Keratinocyte (primary cell): ENCODE measurements around the gene NRG2. TPM values are rescaled to one million over a fixed set of nuclear protein-coding genes. Genes with fewer than 3 reads are reported as not detected.
A peak's percentile ranks its signal among the peaks of the same experiment; 100 is the strongest.

Experiments used
- DNase-seq: peaks from one replicate; pipeline ENCODE4 v3.0.0-alpha.2; 2011; ENCODE audit warnings: low read depth, missing footprints, low spot score
- FAIRE-seq: peaks from 2 replicates; lab custom pipeline; 2011; peaks lifted over from hg19 to GRCh38; lab: Jason Lieb, UNC
- H2AFZ ChIP-seq: 2 replicates; pipeline ENCODE4 v1.6.0; 2012; ENCODE audit warnings: low read length, control low read depth, inconsistent platforms; ENCODE audit not compliant: control insufficient read depth
- H3K27ac ChIP-seq: 2 replicates; pipeline ENCODE4 v1.5.1; 2011; ENCODE audit warnings: low read length; ENCODE audit not compliant: control insufficient read depth, insufficient read depth
- H3K27me3 ChIP-seq: 3 replicates; pipeline ENCODE4 v1.6.0; 2011; ENCODE audit warnings: low read length; ENCODE audit not compliant: control insufficient read depth, insufficient read depth; ENCODE audit errors: extremely low read depth
- H3K36me3 ChIP-seq, 2 experiments: 2 replicates in 1 of 2; 3 replicates in 1 of 2; pipeline ENCODE4 v1.5.1; 2011; ENCODE audit warnings: low read length in 2 of 2, mild to moderate bottlenecking in 1 of 2; ENCODE audit not compliant: control insufficient read depth in 2 of 2, insufficient read depth in 2 of 2; ENCODE audit errors: extremely low read depth in 1 of 2
- H3K4me1 ChIP-seq: 3 replicates; pipeline ENCODE4 v1.5.1; 2011; ENCODE audit warnings: low read length; ENCODE audit not compliant: control insufficient read depth, insufficient read depth; ENCODE audit errors: extremely low read depth
- H3K4me2 ChIP-seq: 3 replicates; pipeline ENCODE4 v1.6.0; 2011; ENCODE audit warnings: low read depth, low read length; ENCODE audit not compliant: control insufficient read depth, insufficient read depth; ENCODE audit errors: extremely low read depth
- H3K4me3 ChIP-seq, 3 experiments: fragments of 200-600 bp in 1 of 3; sonication (generic) in 1 of 3; 2 replicates in 2 of 3; 3 replicates in 1 of 3; pipeline ENCODE4 v1.5.1; 2011 to 2016; ENCODE audit warnings: low read length in 3 of 3, mild to moderate bottlenecking in 3 of 3, control low read depth in 2 of 3, inconsistent platforms in 1 of 3, low read depth in 1 of 3, mixed read lengths in 1 of 3, mixed run types in 1 of 3, moderate library complexity in 1 of 3; ENCODE audit not compliant: control insufficient read depth in 2 of 3, insufficient read depth in 2 of 3; ENCODE audit errors: extremely low read depth in 1 of 3
- H3K79me2 ChIP-seq: 2 replicates; pipeline ENCODE4 v1.6.0; 2012; ENCODE audit warnings: low read length; ENCODE audit not compliant: control insufficient read depth, insufficient read depth
- H3K9ac ChIP-seq: 3 replicates; pipeline ENCODE4 v1.6.0; 2011; ENCODE audit warnings: low read length; ENCODE audit not compliant: control insufficient read depth, insufficient read depth; ENCODE audit errors: extremely low read depth
- H3K9me1 ChIP-seq: 3 replicates; pipeline ENCODE4 v1.6.0; 2011; ENCODE audit warnings: low read length; ENCODE audit not compliant: control insufficient read depth, insufficient read depth; ENCODE audit errors: extremely low read depth
- H3K9me3 ChIP-seq: 2 replicates; pipeline ENCODE4 v1.5.1; 2012; ENCODE audit warnings: low read depth, low read length; ENCODE audit not compliant: control insufficient read depth
- H4K20me1 ChIP-seq: 3 replicates; pipeline ENCODE4 v1.6.0; 2011; ENCODE audit warnings: low read length; ENCODE audit not compliant: control insufficient read depth, insufficient read depth; ENCODE audit errors: extremely low read depth
- EZH2 ChIP-seq: IDR thresholded peaks from one replicate; pipeline ENCODE4 v1.6.1; 2012; ENCODE audit warnings: inconsistent platforms, mild to moderate bottlenecking, low read length, moderate library complexity
- dilution Hi-C: fragments of 300-500 bp; cut with MboI; formaldehyde crosslinking; loops from one replicate; pipeline ENCODE4 v1.7.0; 2020; ENCODE audit warnings: low sequenced_read_pairs; ENCODE audit not compliant: extremely low pct_ligation_motif_present
- polyA plus RNA-seq, 5 experiments: library from polyadenylated mRNA; depleted of rRNA in 3 of 5; stranded (reverse) in 3 of 5; stranded (forward) in 1 of 5; unstranded in 1 of 5; fragments of >200 nt; gene quantifications; 1 replicate in 1 of 5; 2 replicates in 3 of 5; 3 replicates in 1 of 5; pipeline versions ENCODE4 v1.2.1 to v1.2.3, GENCODE V29; 2011 to 2012; ENCODE audit warnings: missing spikeins in 2 of 5, low read depth in 1 of 5, low replicate concordance in 1 of 5
- TF ChIP-seq, protein P1 (sequence below), 3 experiments: IDR thresholded peaks in 1 of 3; conservative IDR thresholded peaks in 1 of 3; optimal IDR thresholded peaks in 1 of 3; 2 replicates in 2 of 3; 3 replicates in 1 of 3; pipeline versions ENCODE3 to v1.5.1; 2011; ENCODE audit warnings: low read length in 3 of 3, mild to moderate bottlenecking in 3 of 3, moderate library complexity in 2 of 3, control low read depth in 1 of 3, inconsistent platforms in 1 of 3; ENCODE audit not compliant: insufficient read depth in 2 of 3; ENCODE audit errors: extremely low read depth in 1 of 3

The NRG2 gene
- polyA plus RNA-seq, 1 donor (not counting 4 experiments of a cell fraction or from before 2014, with no cell fraction given): 0.13 TPM

DNA sequence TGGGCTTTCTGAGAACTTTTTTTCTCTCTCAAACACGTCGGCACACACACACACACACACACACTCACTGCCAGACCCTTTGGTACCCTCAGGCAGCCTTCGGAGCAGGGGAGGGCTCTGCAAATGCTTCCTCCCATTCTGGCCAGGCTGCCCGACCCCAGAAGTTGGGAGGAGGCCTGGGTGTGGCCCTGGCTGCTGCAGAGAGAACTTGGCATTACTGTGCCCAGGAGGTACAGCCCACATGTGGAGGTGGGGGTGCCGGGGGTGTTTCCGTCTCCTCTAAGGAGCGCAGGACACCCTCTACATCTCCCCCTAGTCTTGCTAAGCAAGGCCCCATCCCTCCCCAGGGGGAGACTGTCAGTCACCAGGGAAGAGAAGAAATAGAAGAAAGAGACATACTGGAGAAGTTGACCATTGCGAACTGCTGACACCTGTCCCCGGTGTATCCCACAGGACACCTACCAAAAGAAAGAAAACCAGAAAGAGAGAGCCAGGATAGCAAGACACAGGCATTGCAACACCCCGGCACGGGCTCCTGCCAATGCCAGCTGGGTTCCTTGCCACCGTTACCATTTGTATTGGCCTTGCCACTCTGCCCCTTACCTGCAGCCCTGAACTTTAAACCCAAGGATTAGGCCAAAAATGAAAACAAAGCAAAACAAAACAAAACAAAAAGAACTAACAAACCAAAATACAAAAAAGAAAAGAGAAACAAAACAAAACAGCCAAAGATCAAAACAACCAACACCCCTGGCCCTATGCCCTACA lies 178.2 kb downstream of the NRG2 start:
- Histone ChIP-seq H4K20me1 (no peaks in the 10 kb centered on the region), H3K4me1 (peaks cover 17% of the 10 kb centered on the region), H3K9me1 (no peaks in the 10 kb centered on the region), H3K4me2 (no peak overlapping the region), H3K27me3 (no peaks in the 10 kb centered on the region), H3K36me3 (no peaks in the 10 kb centered on the region), H3K4me3 (no peak overlapping the region), H2AFZ (no peak overlapping the region), H3K9ac (no peak overlapping the region), H3K79me2 (no peaks in the 10 kb centered on the region), H3K27ac (no peak overlapping the region), H3K9me3 (no peaks in the 10 kb centered on the region)
- DNase-seq (no peak), FAIRE-seq (no peak)
- dilution Hi-C loops: no loop called here
- TF ChIP-seq, protein P1, sequence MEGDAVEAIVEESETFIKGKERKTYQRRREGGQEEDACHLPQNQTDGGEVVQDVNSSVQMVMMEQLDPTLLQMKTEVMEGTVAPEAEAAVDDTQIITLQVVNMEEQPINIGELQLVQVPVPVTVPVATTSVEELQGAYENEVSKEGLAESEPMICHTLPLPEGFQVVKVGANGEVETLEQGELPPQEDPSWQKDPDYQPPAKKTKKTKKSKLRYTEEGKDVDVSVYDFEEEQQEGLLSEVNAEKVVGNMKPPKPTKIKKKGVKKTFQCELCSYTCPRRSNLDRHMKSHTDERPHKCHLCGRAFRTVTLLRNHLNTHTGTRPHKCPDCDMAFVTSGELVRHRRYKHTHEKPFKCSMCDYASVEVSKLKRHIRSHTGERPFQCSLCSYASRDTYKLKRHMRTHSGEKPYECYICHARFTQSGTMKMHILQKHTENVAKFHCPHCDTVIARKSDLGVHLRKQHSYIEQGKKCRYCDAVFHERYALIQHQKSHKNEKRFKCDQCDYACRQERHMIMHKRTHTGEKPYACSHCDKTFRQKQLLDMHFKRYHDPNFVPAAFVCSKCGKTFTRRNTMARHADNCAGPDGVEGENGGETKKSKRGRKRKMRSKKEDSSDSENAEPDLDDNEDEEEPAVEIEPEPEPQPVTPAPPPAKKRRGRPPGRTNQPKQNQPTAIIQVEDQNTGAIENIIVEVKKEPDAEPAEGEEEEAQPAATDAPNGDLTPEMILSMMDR (optimal IDR thresholded peaks at IDR 0.05 in 1 of 3, IDR thresholded peaks at IDR 0.05 in 1 of 3, conservative IDR thresholded peaks at IDR 0.05 in 1 of 3; ENCODE audit: extremely low read depth in 1 of 3, insufficient read depth in 2 of 3, low read length in 3 of 3): no peak
- TF ChIP-seq EZH2: no peak

DNA sequence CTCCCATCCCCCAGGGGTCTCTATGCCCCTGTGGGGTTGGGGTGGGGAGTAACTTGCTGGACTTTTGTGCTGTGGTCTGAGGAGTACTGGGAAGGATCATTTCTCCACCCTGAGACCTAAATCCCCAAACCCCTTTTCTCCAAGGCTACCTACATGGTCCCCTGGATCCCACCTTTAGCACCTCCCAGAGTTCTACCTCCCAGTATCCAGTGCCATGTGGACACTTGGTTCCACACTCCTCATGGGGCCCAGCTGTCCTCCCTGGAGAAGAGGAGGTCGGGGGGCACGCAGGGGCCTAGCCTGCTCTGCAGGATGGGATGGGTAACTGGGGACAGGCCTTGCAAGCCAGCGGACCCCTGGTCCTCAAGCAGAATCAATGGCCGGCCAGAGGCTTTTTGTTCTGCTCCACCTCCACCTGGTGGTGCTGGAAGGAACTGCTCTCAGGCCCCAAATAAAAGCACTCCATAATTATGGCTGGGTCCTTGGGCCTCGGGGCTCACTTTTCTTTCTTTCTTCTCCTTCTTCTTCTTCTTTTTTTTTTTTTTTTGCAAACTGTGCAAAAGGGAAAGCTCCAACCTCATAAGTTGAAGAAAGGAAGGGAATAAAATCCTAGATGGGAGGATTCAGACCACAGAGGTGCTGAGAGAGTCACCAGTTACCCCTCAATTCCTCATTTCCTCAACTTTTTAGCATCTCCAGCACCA lies 179.1 kb downstream of the NRG2 start:
- H2AFZ ChIP-seq: no peak overlapping the region
- no peak overlapping the region for H3K27ac ChIP-seq
- H3K4me2 ChIP-seq: peak overlapping the region; percentile 42
- no peak overlapping the region for H3K4me3 ChIP-seq
- FAIRE-seq (no peak), DNase-seq (no peak)
- no peaks in the 10 kb centered on the region for H3K36me3 ChIP-seq
- dilution Hi-C loops: no loop called here
- TF ChIP-seq EZH2: no peak
- TF ChIP-seq, protein P1 (optimal IDR thresholded peaks at IDR 0.05 in 1 of 3, IDR thresholded peaks at IDR 0.05 in 1 of 3, conservative IDR thresholded peaks at IDR 0.05 in 1 of 3; ENCODE audit: extremely low read depth in 1 of 3, insufficient read depth in 2 of 3, low read length in 3 of 3): peak; percentile 71 to 91 (median 86)
- no peaks in the 10 kb centered on the region for H4K20me1 ChIP-seq
- H3K9me3 ChIP-seq: no peaks in the 10 kb centered on the region
- H3K27me3 ChIP-seq: no peaks in the 10 kb centered on the region
- H3K9me1 ChIP-seq: no peaks in the 10 kb centered on the region
- no peak overlapping the region for H3K9ac ChIP-seq
- H3K79me2 ChIP-seq: no peaks in the 10 kb centered on the region
- H3K4me1 ChIP-seq: peaks cover 17% of the 10 kb centered on the region
